ENCODE data around the gene GGCX. TPM values are rescaled to one million over a fixed set of nuclear protein-coding genes. Genes with fewer than 3 reads are reported as not detected.

Gene GGCX
- total and polyA plus RNA-seq, 2 donors (not counting 3 experiments of a cell fraction or from before 2014, with no cell fraction given) = 48.0 to 62.7 TPM

DNA sequence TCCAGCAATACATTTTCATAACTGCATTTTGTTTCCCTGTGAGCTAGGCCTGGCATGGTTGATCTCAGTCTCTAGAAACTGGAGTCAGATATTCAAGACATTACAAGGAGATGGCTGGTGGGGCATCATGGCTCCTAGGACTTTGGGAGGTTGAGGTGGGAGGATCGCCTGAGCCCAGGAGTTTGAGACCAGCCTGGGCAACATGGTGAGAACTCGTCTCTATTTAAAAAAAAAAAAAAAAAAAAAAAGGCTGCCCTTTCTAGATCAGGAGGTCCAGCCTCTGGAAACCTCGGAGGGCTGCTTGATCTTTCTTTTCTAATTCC, 15.7 kb upstream of the GGCX start:
- peaks cover 0 to 5% of the 10 kb centered on the region in 2 experiments for H3K27me3 ChIP-seq (ENCODE audit: control insufficient read depth in 2 of 2, insufficient read depth in 2 of 2, low read length in 2 of 2)
- FAIRE-seq (no peak), DNase-seq (ENCODE audit: low read depth, low spot score) (no peak)
- BruUV-seq (replicated peaks) = no TSS peak
- dilution Hi-C loops (cut with MboI; ENCODE audit: extremely low pct_ligation_motif_present, low sequenced_read_pairs) (no loop called here), intact Hi-C loops (cut with micrococcal nuclease) (no loop called here)
- H3K4me3 ChIP-seq (replicated peaks in 1 of 3; ENCODE audit: insufficient read depth in 1 of 3, low read depth in 1 of 3, low read length in 3 of 3) = no peak overlapping the region
- H3K9me3 ChIP-seq (replicated peaks; ENCODE audit: control insufficient read depth, insufficient read depth, low read length) = no peaks in the 10 kb centered on the region
- no peak overlapping the region for H3K9ac ChIP-seq (replicated peaks; ENCODE audit: extremely low read depth, insufficient read depth, low read length)
- no peak overlapping the region for H3K27ac ChIP-seq (ENCODE audit: insufficient read depth, low read depth, low read length)
- H3K4me1 ChIP-seq (ENCODE audit: control insufficient read depth, extremely low read depth, insufficient read depth, low read length) = peaks cover 22% of the 10 kb centered on the region
- no peaks in the 10 kb centered on the region for H3K9me1 ChIP-seq (replicated peaks; ENCODE audit: control insufficient read depth, extremely low read depth, insufficient read depth, low read length)
- no peaks in the 10 kb centered on the region for H3K79me2 ChIP-seq (ENCODE audit: control insufficient read depth, insufficient read depth, low read length)
- no peaks in the 10 kb centered on the region for H4K20me1 ChIP-seq (replicated peaks; ENCODE audit: control insufficient read depth, extremely low read depth, insufficient read depth, low read length)
- H2AFZ ChIP-seq (ENCODE audit: low read depth, low read length) = peak overlapping the region; percentile 53
- POLR2A ChIA-PET = no interaction called here
- H3K4me2 ChIP-seq (ENCODE audit: insufficient read depth, low read length) = peak overlapping the region; percentile 54
- H3K36me3 ChIP-seq (ENCODE audit: control insufficient read depth in 2 of 2, extremely low read depth in 1 of 2, insufficient read depth in 2 of 2, low read length in 2 of 2) = no peaks in the 10 kb centered on the region
- TF ChIP-seq POLR2AphosphoS5 (IDR thresholded peaks at IDR 0.05; ENCODE audit: insufficient read depth, low read depth, low read length) (no peak), FOS (IDR thresholded peaks at IDR 0.05; ENCODE audit: borderline replicate concordance, insufficient read depth, low read length) (no peak), POLR2A (IDR thresholded peaks at IDR 0.05; ENCODE audit: low read depth, low read length) (no peak), GATA2 (IDR thresholded peaks at IDR 0.05; ENCODE audit: insufficient read depth, insufficient read length, low read depth, low read length) (no peak)
- TF ChIP-seq, protein P1, sequence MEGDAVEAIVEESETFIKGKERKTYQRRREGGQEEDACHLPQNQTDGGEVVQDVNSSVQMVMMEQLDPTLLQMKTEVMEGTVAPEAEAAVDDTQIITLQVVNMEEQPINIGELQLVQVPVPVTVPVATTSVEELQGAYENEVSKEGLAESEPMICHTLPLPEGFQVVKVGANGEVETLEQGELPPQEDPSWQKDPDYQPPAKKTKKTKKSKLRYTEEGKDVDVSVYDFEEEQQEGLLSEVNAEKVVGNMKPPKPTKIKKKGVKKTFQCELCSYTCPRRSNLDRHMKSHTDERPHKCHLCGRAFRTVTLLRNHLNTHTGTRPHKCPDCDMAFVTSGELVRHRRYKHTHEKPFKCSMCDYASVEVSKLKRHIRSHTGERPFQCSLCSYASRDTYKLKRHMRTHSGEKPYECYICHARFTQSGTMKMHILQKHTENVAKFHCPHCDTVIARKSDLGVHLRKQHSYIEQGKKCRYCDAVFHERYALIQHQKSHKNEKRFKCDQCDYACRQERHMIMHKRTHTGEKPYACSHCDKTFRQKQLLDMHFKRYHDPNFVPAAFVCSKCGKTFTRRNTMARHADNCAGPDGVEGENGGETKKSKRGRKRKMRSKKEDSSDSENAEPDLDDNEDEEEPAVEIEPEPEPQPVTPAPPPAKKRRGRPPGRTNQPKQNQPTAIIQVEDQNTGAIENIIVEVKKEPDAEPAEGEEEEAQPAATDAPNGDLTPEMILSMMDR (IDR thresholded peaks at IDR 0.05; ENCODE audit: extremely low read depth in 1 of 2, insufficient read depth in 1 of 2, low read depth in 1 of 2, low read length in 2 of 2) = no peak
- CTCF ChIA-PET = interaction anchor here (0.7 to 1.7 kb wide), 4 partner anchors 8 to 67 kb away, joined by 3 to 5 read pairs (median 5); partner anchors contain the start of gene RNF181

DNA sequence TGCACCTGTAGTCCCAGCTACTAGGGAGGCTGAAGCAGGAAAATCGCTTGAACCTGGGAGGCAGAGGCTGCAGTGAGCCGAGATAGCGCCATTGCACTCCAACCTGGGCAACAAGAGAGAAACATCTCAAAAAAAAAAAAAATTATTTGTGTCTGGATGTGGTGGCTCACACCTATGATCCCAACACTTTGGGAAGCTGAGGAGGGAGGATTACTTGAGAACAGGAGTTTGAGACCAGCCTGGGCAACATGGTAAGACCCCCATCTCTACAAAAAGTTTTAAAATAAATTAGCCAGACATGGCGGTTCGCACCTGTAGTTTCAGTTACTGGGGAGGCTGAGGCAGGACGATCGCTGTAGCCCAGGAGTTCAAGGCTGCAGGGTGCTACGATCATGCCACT, 14.4 kb upstream of the GGCX start:
- Histone ChIP-seq H3K4me1 (ENCODE audit: control insufficient read depth, extremely low read depth, insufficient read depth, low read length) (peaks cover 22% of the 10 kb centered on the region), H3K79me2 (ENCODE audit: control insufficient read depth, insufficient read depth, low read length) (no peaks in the 10 kb centered on the region), H4K20me1 (replicated peaks; ENCODE audit: control insufficient read depth, extremely low read depth, insufficient read depth, low read length) (no peaks in the 10 kb centered on the region), H3K27ac (ENCODE audit: insufficient read depth, low read depth, low read length) (no peak overlapping the region), H3K9me3 (replicated peaks; ENCODE audit: control insufficient read depth, insufficient read depth, low read length) (no peaks in the 10 kb centered on the region), H3K27me3 (ENCODE audit: control insufficient read depth in 2 of 2, insufficient read depth in 2 of 2, low read length in 2 of 2) (peaks cover 0 to 8% of the 10 kb centered on the region in 2 experiments), H3K4me2 (ENCODE audit: insufficient read depth, low read length) (no peak overlapping the region), H3K9ac (replicated peaks; ENCODE audit: extremely low read depth, insufficient read depth, low read length) (no peak overlapping the region), H3K36me3 (ENCODE audit: control insufficient read depth in 2 of 2, extremely low read depth in 1 of 2, insufficient read depth in 2 of 2, low read length in 2 of 2) (no peaks in the 10 kb centered on the region), H3K4me3 (replicated peaks in 1 of 3; ENCODE audit: insufficient read depth in 1 of 3, low read depth in 1 of 3, low read length in 3 of 3) (no peak overlapping the region), H3K9me1 (replicated peaks; ENCODE audit: control insufficient read depth, extremely low read depth, insufficient read depth, low read length) (no peaks in the 10 kb centered on the region), H2AFZ (ENCODE audit: low read depth, low read length) (no peak overlapping the region)
- BruUV-seq (replicated peaks) = no TSS peak
- ChIA-PET CTCF (interaction anchor here (1.2 to 1.5 kb wide), 2 partner anchors 15 to 24 kb away, joined by 3 read pairs; no protein-coding TSS in a partner anchor), POLR2A (interaction anchor here (0.6 to 1.2 kb wide), 3 partner anchors 12 to 107 kb away, joined by 4 to 5 read pairs (median 4); no protein-coding TSS in a partner anchor)
- intact Hi-C loops (cut with micrococcal nuclease) = no loop called here
- no peak for DNase-seq (ENCODE audit: low read depth, low spot score)
- FAIRE-seq = no peak
- dilution Hi-C loops (cut with MboI; ENCODE audit: extremely low pct_ligation_motif_present, low sequenced_read_pairs) = no loop called here
- TF ChIP-seq EZH2 (IDR thresholded peaks at IDR 0.05; ENCODE audit: borderline replicate concordance, low read depth, low read length, severe bottlenecking) (no peak), FOS (IDR thresholded peaks at IDR 0.05; ENCODE audit: borderline replicate concordance, insufficient read depth, low read length) (no peak), GATA2 (IDR thresholded peaks at IDR 0.05; ENCODE audit: insufficient read depth, insufficient read length, low read depth, low read length) (no peak), JUN (IDR thresholded peaks at IDR 0.05; ENCODE audit: borderline replicate concordance, insufficient read depth, insufficient read length, low read depth) (no peak), MYC (IDR thresholded peaks at IDR 0.05; ENCODE audit: low read depth, low read length) (no peak), POLR2AphosphoS5 (IDR thresholded peaks at IDR 0.05; ENCODE audit: insufficient read depth, low read depth, low read length) (no peak), POLR2A (IDR thresholded peaks at IDR 0.05; ENCODE audit: low read depth, low read length) (no peak)
- TF ChIP-seq, protein P1 (IDR thresholded peaks at IDR 0.05; ENCODE audit: extremely low read depth in 1 of 2, insufficient read depth in 1 of 2, low read depth in 1 of 2, low read length in 2 of 2) = no peak
- TF ChIP-seq, protein P2, sequence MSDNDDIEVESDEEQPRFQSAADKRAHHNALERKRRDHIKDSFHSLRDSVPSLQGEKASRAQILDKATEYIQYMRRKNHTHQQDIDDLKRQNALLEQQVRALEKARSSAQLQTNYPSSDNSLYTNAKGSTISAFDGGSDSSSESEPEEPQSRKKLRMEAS (IDR thresholded peaks at IDR 0.05; ENCODE audit: insufficient read depth, insufficient read length) = no peak
